ENCODE results near the gene GBP4.

Gene GBP4

DNA sequence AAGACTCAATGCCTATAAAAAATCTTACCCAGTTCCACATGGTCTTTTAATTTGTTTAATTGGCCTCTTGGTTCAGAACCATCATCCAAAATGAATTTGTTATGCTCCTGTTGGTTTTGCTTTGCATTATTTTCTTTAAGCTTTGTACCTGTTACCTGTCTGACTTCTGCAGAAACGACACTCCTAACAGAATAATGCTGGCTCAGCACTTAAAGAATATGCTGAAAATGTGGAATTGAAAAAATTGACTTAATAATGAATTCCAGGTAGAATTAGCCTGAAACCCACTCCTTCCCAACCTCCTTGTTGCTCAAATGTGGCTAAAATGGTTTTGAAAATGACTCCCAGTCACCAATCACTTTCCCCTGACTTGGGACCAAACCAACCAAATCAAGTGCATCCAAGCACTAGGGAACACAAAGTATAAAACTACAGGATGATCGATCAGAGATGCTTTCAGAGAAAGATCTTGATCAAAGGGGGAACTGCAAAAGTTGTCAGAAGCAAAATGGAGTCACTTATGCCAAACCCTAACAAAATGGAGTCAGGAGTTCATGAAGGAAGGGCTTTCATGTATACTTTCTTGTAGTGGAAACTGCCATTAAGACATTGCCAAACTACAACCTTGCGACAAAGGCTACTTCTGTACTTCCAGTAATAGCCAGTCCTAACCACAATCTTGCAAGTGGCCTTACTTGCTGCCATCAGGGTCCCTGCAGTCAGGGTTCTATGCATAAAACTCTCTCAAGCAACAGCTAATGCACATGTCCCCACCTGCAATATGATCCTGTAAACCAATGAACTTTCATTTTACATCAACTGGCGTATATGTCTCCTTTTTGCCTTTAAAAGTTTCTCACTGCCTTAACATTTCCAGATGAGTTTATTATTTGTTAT is 28.3 kb downstream of the GBP4 start:
- DNase-seq, result no peak

DNA sequence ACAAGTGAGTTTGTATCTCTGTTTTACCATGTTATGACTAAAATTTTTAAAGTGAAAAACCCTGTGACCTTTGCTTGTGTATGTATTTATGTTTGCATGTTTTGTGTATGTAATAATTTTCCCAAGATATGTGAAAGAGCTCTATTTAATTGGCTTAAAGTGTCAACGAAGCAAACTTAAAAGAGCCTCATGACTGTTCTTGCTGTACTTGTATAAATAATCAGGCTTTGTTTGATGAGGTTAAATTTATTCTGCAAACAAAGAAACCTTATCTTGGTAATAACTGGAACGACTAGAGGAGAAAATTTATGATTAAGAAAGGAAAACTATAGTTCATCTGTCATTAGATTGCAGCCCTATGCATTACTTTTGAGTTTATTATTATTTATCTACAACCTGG is 29.6 kb downstream of the GBP4 start:
- no peak for DNase-seq

DNA sequence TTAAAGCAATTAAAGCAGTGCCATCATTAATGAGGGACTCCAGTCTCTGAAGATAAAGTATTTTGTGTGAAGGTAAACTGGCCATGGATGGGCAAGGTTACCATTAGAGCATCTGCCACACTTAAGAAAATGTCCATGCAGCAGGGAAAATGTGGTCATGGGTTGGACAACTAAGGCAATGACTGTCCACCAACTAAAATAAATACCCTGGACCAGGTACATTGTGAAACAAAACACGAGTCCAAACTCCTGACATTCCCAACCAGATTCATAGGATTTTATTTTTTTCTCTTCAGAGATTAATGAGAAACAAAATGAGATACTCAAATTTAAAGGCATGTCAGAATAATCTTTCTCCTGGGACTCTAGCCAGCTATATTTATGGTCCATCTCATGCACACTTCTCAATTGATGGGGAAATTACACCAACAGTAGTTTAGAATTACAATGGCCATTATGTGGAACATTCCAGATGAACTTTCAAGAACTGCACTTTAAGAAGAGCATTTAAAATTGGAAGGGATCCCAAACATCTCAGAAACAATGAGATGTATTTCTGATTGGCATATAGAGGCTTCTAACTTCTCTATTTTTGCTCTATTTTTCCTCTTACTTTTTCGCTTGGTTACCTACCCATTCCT is 31.0 kb downstream of the GBP4 start:
- DNase-seq, result no peak

DNA sequence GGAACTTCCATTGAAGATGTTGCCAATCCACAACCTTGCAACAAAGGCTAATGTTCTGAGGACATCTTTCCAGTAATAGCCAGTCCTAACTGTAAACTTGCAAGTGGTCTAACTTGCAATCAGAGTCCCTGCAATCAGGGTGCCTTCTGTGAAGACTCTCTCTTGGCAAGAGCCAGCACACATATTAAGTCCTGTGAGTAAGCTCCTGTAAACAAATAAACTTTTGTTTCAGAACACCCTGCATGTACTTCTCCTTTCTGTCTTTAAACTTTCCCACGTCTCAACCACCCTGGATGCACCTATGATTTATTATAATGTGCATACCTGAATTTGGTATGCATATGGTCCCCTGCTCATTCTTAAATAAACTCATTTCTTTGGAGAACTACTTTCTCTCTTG is 32.0 kb downstream of the GBP4 start:
- no peak for DNase-seq

DNA sequence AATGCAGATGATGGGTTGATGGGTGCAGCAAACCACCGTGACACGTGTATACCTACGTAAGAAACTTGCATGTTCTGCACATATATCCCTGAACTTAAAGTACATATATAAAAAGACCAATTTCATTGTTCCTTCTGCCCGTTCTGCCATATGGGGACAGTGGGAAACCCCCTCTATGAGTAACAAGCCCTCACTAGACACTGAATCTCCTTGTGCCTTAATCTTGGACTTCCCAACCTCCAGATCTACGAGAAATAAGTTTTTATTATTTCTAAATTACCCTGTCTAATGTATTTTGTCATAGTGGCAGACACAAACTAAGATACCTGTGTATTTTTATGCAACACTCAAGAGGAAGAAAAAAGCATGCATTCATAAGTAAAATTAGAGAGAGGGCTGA is 32.9 kb downstream of the GBP4 start:
- no peak for DNase-seq

DNA sequence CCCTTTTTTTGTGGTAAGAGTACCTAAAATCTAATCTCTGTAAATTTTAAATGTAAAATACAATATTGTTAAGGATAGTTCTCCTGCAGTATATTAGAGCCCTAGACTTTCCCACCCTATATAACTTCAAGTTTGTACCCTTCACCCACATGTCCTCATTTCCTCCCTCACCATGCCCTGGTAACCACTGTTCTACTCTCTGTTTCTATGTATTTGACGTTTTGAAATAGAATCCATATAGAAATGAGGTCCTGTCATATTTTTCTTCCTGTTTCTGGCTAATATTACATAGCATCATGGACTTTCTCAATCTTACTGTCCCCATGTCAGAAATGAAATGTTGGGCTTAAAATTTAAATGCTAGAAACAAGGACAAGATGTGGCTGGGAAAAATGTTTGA is 47.7 kb downstream of the GBP4 start:
- DNase-seq, result no peak

DNA sequence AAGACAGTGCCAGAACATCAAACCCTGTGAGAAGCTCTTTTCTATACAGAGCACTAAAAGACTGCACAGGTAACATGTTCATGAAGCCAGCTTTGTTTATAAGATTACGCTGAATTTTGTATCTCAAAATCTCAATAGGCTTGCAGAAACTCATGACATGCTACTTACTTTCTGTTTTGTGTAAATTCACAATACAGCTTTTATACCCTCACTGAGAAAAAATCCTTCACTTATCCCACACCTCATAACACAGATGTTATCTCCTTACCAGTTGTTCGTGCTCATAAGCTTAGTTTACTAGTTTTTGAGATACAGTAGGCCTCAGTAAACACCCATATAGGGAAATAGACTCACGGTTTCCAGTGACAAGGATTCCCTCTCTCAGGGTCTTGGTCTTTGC is 48.8 kb downstream of the GBP4 start:
- DNase-seq, result no peak

DNA sequence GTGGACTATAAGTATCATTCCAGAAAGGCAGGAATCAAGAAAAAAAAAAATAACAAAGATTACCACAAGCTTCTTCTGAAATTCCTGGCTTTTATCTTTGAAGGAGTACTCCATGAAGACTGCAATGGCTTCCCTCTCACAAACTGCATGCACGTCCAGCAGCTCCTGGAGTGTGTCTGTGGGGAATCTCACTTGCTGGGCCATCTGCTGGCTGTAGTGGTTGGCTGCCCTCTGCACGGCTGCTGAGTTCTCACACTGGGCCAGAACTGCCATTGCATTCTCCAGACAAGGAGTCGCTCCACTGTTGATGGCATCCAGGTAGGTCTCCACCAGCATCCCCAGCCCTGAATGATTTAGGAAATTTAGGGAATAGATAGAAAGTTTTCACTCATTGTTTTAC is 49.5 kb downstream of the GBP4 start:
- DNase-seq, result no peak

DNA sequence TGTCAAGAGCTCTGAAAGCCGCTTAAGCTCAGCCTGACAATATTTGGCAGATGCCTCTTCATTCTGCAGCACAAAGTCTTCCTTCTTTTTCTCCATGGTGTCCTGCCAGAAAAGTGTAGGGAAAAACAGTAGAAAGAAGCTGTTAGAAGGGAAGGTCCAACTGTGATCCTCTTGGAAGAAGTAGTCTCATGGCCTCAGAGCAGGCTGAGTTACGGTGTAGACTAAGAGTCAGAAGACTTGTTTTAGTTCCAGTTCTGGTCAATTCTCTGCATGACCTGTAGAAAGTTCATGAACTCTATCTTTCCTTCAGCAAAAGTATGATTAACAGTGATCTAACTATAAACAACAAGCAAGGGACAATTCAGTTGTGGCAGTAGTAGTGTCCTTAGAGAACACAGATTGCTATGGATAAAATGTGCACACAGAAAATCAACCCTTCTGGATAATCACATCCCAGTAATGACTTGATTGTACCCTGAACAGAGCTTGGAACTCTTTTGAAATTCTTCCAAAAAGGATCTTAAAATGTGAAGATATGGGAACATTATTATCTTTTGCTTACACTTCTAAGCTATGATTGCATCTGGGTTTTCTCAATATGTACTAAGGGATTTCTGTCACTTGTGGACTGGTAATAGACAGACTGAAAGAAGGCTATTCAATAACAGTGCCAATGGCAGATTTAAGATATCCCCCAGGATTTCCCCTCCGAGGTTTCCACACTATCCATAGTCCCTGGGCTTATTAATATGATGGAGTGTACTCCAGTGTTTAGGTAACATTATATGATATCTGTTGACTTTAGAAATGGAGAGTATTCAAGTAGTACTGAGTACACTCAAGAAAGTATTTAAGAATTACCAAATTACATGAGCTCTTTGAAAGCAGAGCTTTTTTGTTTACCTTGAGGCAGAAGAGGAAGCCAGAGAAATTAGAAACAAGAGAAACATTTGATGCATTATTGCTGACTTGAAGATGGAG is 50.8 kb downstream of the GBP4 start:
- no peak for DNase-seq

DNA sequence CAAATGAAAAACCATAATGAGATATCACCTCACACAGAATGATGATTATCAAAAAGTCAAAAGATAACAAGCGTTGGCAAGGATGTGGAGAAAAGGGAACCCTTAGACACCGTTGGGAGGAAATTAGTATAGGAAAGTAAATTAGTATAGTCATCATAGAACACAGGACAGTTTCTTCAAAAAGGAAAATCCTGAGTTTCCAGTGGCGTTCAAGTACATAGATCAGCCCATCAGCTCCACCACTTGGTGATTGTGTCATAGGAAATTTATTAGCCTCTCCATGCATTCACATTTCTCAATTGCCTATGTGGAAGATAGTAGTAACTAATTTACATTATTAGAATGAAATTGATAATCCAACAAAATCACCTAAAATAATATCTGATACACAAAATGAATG is 52.0 kb downstream of the GBP4 start:
- no peak for DNase-seq

DNA sequence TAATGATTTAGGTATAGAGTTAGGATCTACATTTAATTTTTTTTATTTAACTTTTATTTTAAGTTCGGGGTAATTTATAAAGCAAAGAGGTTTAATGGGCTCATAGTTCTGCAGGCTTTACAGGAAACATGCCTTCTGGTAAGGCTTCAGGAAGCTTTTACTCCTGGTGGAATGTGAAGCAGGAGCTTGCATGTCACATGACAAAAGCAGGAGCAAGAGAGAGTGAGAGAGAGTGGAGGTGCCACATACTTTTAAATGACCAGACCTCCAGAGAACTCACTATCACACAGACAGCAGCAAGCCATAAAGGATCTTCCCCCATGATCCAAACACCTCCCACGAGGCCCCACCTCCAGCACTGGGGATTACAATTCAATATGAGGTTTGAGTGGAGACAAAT is 55.3 kb downstream of the GBP4 start:
- DNase-seq, result no peak

DNA sequence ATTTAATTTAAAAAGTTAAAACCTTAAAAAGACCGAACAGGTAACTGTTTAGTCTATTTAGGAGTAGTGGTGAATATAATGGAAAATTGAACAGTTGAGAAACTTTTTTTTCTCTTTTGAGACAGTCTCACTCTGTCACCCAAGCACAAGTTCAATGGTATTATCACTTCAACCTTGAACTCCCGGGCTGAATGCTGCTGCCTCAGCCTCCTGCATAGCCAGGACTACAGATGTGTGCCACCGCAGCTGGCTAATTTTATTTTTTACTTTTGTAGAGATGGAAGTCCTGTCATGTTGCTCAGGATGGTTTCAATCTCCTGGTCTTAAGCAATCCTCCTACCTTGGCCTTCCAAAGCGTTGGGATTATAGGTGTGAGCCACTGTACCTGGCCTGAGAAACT is 56.6 kb downstream of the GBP4 start:
- no peak for DNase-seq

DNA sequence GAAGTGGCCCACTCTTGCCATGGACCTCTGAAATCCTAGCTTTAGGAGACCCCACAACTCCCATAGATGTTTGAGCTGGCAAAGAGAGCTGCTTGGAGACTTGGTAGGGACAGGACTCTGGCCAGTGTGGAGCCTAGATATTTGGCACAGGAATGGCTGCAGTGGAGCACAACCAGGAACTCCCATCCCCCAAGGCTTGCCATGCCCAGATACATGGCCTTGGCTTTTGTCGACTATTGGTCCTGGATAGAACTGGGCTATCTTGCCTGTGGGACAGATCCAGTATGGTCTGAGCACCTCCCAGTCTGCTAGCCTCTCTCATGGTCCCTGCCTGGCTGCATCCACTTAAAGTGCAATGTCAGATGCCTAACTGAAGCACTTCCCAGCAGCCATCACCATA is 65.0 kb downstream of the GBP4 start:
- DNase-seq, result no peak
